SK-N-SH (cell line): Measurements from ENCODE around the gene ZNF85. TPM values are rescaled to one million over a fixed set of nuclear protein-coding genes. Genes with fewer than 3 reads are reported as not detected.
"Not testable (repeated sequence)": the region's sequence is repeated elsewhere in the genome, so short reads cannot be mapped to it uniquely, and the experiment has no call there.

Experiments
- CTCF ChIA-PET: fragments of 300-600, 350-600 bp; formaldehyde crosslinking; extraction: SDS; loops from one replicate; lab custom pipeline; 2021; lab: Yijun Ruan, JAX
- POLR2A ChIA-PET: fragments of 350-600 bp; sonication (Branson Sonifier 250); formaldehyde crosslinking; extraction: SDS; loops from one replicate; lab custom pipeline; 2020; ENCODE audit warnings: antibody characterized with exemption, inconsistent platforms; lab: Yijun Ruan, JAX
- DNase-seq: peaks from one replicate; pipeline ENCODE4 v3.0.0; 2012
- H2AFZ ChIP-seq: fragments of 200-600 bp; sonication (generic); 2 replicates; pipeline ENCODE4 v1.8.1; 2016; ENCODE audit warnings: antibody characterized with exemption, mild to moderate bottlenecking, low read depth
- H3F3A ChIP-seq: fragments of 200-600 bp; sonication (generic); replicated peaks from 2 replicates; pipeline ENCODE3; 2016; ENCODE audit warnings: antibody characterized with exemption, mild to moderate bottlenecking; ENCODE audit not compliant: insufficient read depth
- H3K27ac ChIP-seq, 2 experiments: fragments of 200-500 bp in 1 of 2; fragments of 200-600 bp in 1 of 2; sonication (Bioruptor generic) in 1 of 2; sonication (generic), shearing (Covaris generic) in 1 of 2; 2 replicates each; pipeline versions ENCODE4 v1.5.1 to v1.6.1; 2014 to 2016; ENCODE audit warnings: low read depth in 2 of 2, inconsistent platforms in 1 of 2, low read length in 1 of 2, mild to moderate bottlenecking in 1 of 2, mixed read lengths in 1 of 2
- H3K27me3 ChIP-seq: fragments of 200-600 bp; sonication (generic), shearing (Covaris generic); 2 replicates; pipeline ENCODE4 v1.6.1; 2016; ENCODE audit warnings: mixed run types; ENCODE audit not compliant: insufficient read depth
- H3K36me3 ChIP-seq, 2 experiments: fragments of 200-500 bp in 1 of 2; fragments of 200-600 bp in 1 of 2; sonication (Bioruptor generic) in 1 of 2; sonication (generic) in 1 of 2; replicated peaks in 1 of 2; 2 replicates each; pipeline versions ENCODE3 to v1.5.1; 2014 to 2016; ENCODE audit warnings: low read length in 1 of 2, mild to moderate bottlenecking in 1 of 2; ENCODE audit not compliant: insufficient read depth in 2 of 2, control insufficient read depth in 1 of 2
- H3K4me1 ChIP-seq, 2 experiments: fragments of 200-500 bp in 1 of 2; fragments of 200-600 bp in 1 of 2; sonication (Bioruptor generic) in 1 of 2; sonication (generic), shearing (Covaris generic) in 1 of 2; 2 replicates each; pipeline versions ENCODE4 v1.5.1 to v1.6.1; 2014 to 2016; ENCODE audit warnings: low read depth in 1 of 2, low read length in 1 of 2, mixed run types in 1 of 2; ENCODE audit not compliant: insufficient read depth in 2 of 2, control insufficient read depth in 1 of 2
- H3K4me2 ChIP-seq: fragments of 200-600 bp; sonication (generic), shearing (Covaris generic); 2 replicates; pipeline ENCODE4 v1.6.1; 2017; ENCODE audit warnings: mixed run types
- H3K4me3 ChIP-seq, 2 experiments: fragments of 200-500 bp in 1 of 2; fragments of 200-600 bp in 1 of 2; sonication (Bioruptor generic) in 1 of 2; sonication (generic), shearing (Covaris generic) in 1 of 2; 2 replicates each; pipeline versions ENCODE4 v1.5.1 to v1.8.1; 2014 to 2016; ENCODE audit warnings: low read depth in 2 of 2, inconsistent platforms in 1 of 2, low read length in 1 of 2, mild to moderate bottlenecking in 1 of 2, mixed read lengths in 1 of 2, moderate library complexity in 1 of 2
- H3K79me2 ChIP-seq: fragments of 200-600 bp; sonication (generic); 2 replicates; pipeline ENCODE4 v1.8.1; 2017; ENCODE audit warnings: mild to moderate bottlenecking; ENCODE audit not compliant: insufficient read depth
- H3K9ac ChIP-seq: fragments of 200-600 bp; sonication (generic); 2 replicates; pipeline ENCODE4 v1.6.1; 2017; ENCODE audit warnings: mixed run types
- H3K9me2 ChIP-seq: fragments of 200-600 bp; sonication (generic); 2 replicates; pipeline ENCODE4 v1.6.1; 2017; ENCODE audit warnings: mixed run types
- H3K9me3 ChIP-seq: fragments of 200-600 bp; sonication (generic); 2 replicates; pipeline ENCODE4 v1.6.1; 2017; ENCODE audit warnings: mixed run types, mild to moderate bottlenecking, moderate library complexity
- H4K20me1 ChIP-seq: fragments of 200-600 bp; sonication (generic); 2 replicates; pipeline ENCODE4 v1.6.1; 2017; ENCODE audit warnings: mild to moderate bottlenecking, mixed run types; ENCODE audit not compliant: insufficient read depth
- CTCF ChIP-seq: fragments of 200-600 bp; sonication (generic); IDR thresholded peaks from 2 replicates; pipeline ENCODE4 v1.6.1; 2017; ENCODE audit warnings: antibody characterized with exemption, mild to moderate bottlenecking, moderate library complexity
- FOSL2 ChIP-seq: IDR thresholded peaks from 2 replicates; pipeline ENCODE4 v1.4.0; 2012; ENCODE audit warnings: low read depth, mild to moderate bottlenecking, moderate library complexity, borderline replicate concordance
- FOXM1 ChIP-seq: IDR thresholded peaks from 2 replicates; pipeline ENCODE4 v1.4.0; 2012; ENCODE audit warnings: low read depth, mild to moderate bottlenecking
- GABPA ChIP-seq: IDR thresholded peaks from 2 replicates; pipeline ENCODE4 v1.4.0; 2012; ENCODE audit warnings: low read depth, mild to moderate bottlenecking
- GATA2 ChIP-seq: sonication (generic); formaldehyde crosslinking; IDR thresholded peaks from 2 replicates; pipeline ENCODE4 v1.5.0; 2020; ENCODE audit warnings: mild to moderate bottlenecking, missing genetic modification reagents
- MAX ChIP-seq: IDR thresholded peaks from 2 replicates; pipeline ENCODE4 v1.4.0; 2012; ENCODE audit warnings: low read depth
- REST ChIP-seq: IDR thresholded peaks from 2 replicates; pipeline ENCODE4 v1.6.1; 2012; ENCODE audit warnings: mild to moderate bottlenecking, low read depth, low read length, moderate library complexity
- RXRA ChIP-seq: IDR thresholded peaks from 2 replicates; pipeline ENCODE4 v1.4.0; 2012; ENCODE audit warnings: low read depth, mild to moderate bottlenecking, borderline replicate concordance
- WGBS: methylation state at CpG from one replicate; pipeline ENCODE4 v1.1.6; 2017; ENCODE audit warnings: low lambda C conversion rate; 5-methylcytosine and 5-hydroxymethylcytosine counted together
- polyA plus RNA-seq, 3 experiments: library from polyadenylated mRNA; depleted of rRNA; stranded (reverse); fragments of >200 nt; gene quantifications; 2 replicates each; pipeline ENCODE4 v1.2.3, GENCODE V29; 2012

ZNF85 gene
- polyA plus RNA-seq, 1 of the 3 experiments (the other 2 are of a cell fraction) = 2.0 TPM

GRCh38 chr19:20928371-20928770 lies 5.3 kb downstream of the ZNF85 start:
- Histone ChIP-seq H3K4me3 (no peak overlapping the region), H3K27ac (no peak overlapping the region), H3K27me3 (no peaks in the 10 kb centered on the region), H3K9me3 (no peaks in the 10 kb centered on the region), H3K4me1 (no peaks in the 10 kb centered on the region; a peak in 2 of 4 replicates), H3K79me2 (peaks cover 61% of the 10 kb centered on the region), H3F3A (peaks cover 7% of the 10 kb centered on the region), H4K20me1 (no peaks in the 10 kb centered on the region), H2AFZ (no peak overlapping the region), H3K9me2 (no peaks in the 10 kb centered on the region), H3K4me2 (no peak overlapping the region), H3K36me3 (peaks cover 0 to 8% of the 10 kb centered on the region in 2 experiments), H3K9ac (no peak overlapping the region)
- WGBS = 77% methylated on average over 1 of the region's 1 CpG
- ChIA-PET CTCF (no interaction called here), POLR2A (interaction anchor here (0.7 kb wide), 1 partner anchor 201 kb away, joined by 3 read pairs; no protein-coding TSS in a partner anchor)
- no peak for DNase-seq
- no peak for TF ChIP-seq GATA2 (CRISPR knock-in tag)
- TF ChIP-seq MAX = no peak
- no peak for TF ChIP-seq FOSL2
- TF ChIP-seq GABPA = no peak
- TF ChIP-seq CTCF = no peak
- TF ChIP-seq REST = no peak
- no peak for TF ChIP-seq RXRA
- TF ChIP-seq FOXM1 = no peak

- H3K4me1 ChIP-seq, DNase-seq, H3F3A ChIP-seq, H3K4me2 ChIP-seq, H3K9ac ChIP-seq, H3K27ac ChIP-seq, H4K20me1 ChIP-seq, H3K9me2 ChIP-seq, CTCF ChIA-PET, H3K27me3 ChIP-seq, POLR2A ChIA-PET, H2AFZ ChIP-seq, H3K4me3 ChIP-seq, H3K9me3 ChIP-seq: not testable (repeated sequence)
- 91% methylated on average over 5 of the region's 5 CpGs for WGBS
- H3K36me3 ChIP-seq = peaks cover 8 to 32% of the 10 kb centered on the region in 2 experiments
- H3K79me2 ChIP-seq = peaks cover 14% of the 10 kb centered on the region; the same call in 1 of the 2 replicates
These were observed 13.4 kb downstream of the ZNF85 start for GRCh38 chr19:20936322-20936947.

GRCh38 chr19:20952561-20953095 lies 29.6 kb downstream of the ZNF85 start:
- H3K4me1 ChIP-seq, H3K4me3 ChIP-seq, POLR2A ChIA-PET, H3K9me2 ChIP-seq, DNase-seq, H3K79me2 ChIP-seq, H2AFZ ChIP-seq, CTCF ChIA-PET, H3F3A ChIP-seq, H3K27ac ChIP-seq, H3K4me2 ChIP-seq, H4K20me1 ChIP-seq, H3K27me3 ChIP-seq, H3K9ac ChIP-seq: not testable (repeated sequence)
- Histone ChIP-seq H3K36me3 (peaks cover 12 to 25% of the 10 kb centered on the region in 2 experiments), H3K9me3 (peaks cover 17% of the 10 kb centered on the region)
- 95% methylated on average over 29 of the region's 41 CpGs for WGBS
